Mammary epithelial cell (primary cell): Measurements from ENCODE around the gene TIMM8A.

Source experiments
- CTCF ChIP-seq, 2 donors: IDR thresholded peaks in 1 of 2; conservative IDR thresholded peaks in 1 of 2; 2 replicates each; pipeline ENCODE4 v1.5.1; 2011 to 2012; ENCODE audit warnings: inconsistent platforms in 2 of 2, low read length in 2 of 2, mild to moderate bottlenecking in 2 of 2, control low read depth in 1 of 2, low read depth in 1 of 2; ENCODE audit not compliant: insufficient read depth in 1 of 2; ENCODE audit errors: extremely low read depth in 1 of 2
- EZH2 ChIP-seq: IDR thresholded peaks from 2 replicates; pipeline ENCODE4 v1.6.1; 2012; ENCODE audit warnings: low read length, inconsistent platforms, borderline replicate concordance

GRCh38 chrX:101362757-101363156 is 14.2 kb upstream of the TIMM8A start:
- no peak for TF ChIP-seq CTCF (conservative IDR thresholded peaks at IDR 0.05 in 1 of 2, IDR thresholded peaks at IDR 0.05 in 1 of 2; ENCODE audit: extremely low read depth in 1 of 2, insufficient read depth in 1 of 2, low read depth in 1 of 2, low read length in 2 of 2)
- TF ChIP-seq EZH2: no peak
